Neural crest cell (in vitro differentiated cells): ENCODE results near the gene PRR33. TPM values are rescaled to one million over a fixed set of nuclear protein-coding genes. Genes with fewer than 3 reads are reported as not detected.

Source experiments
- DNase-seq: peaks from one replicate; pipeline ENCODE4 v3.0.0; 2021; ENCODE audit warnings: low read depth, mixed read lengths, low spot score
- H3K27ac Mint-ChIP-seq: one replicate; pipeline ENCODE4 v1.8.0; 2021; ENCODE audit warnings: mild to moderate bottlenecking, mixed read lengths; ENCODE audit not compliant: unreplicated experiment
- H3K27me3 Mint-ChIP-seq: 2 replicates; pipeline ENCODE4 v1.8.0; 2021; ENCODE audit warnings: low read depth, mild to moderate bottlenecking, mixed read lengths
- H3K36me3 Mint-ChIP-seq: 2 replicates; pipeline ENCODE4 v1.8.0; 2021; ENCODE audit warnings: low read depth, mild to moderate bottlenecking, mixed read lengths
- H3K4me1 Mint-ChIP-seq: 2 replicates; pipeline ENCODE4 v1.8.0; 2021; ENCODE audit warnings: mixed read lengths
- H3K4me3 Mint-ChIP-seq: one replicate; pipeline ENCODE4 v1.8.0; 2021; ENCODE audit warnings: mild to moderate bottlenecking, mixed read lengths
- H3K9me3 Mint-ChIP-seq: 2 replicates; pipeline ENCODE4 v1.8.0; 2021; ENCODE audit warnings: mixed read lengths
- CTCF ChIP-seq: fragments of 200-600 bp; sonication (generic); conservative IDR thresholded peaks from 2 replicates; pipeline ENCODE4 v1.5.0; 2021; ENCODE audit warnings: antibody characterized with exemption, mild to moderate bottlenecking
- total RNA-seq: library from RNA; stranded (reverse); gene quantifications from 2 replicates; pipeline ENCODE4 v1.2.1, GENCODE V29; 2021

The PRR33 gene
- total RNA-seq, 1 donor from 2014 or later: not detected

GRCh38 chr11:1929621-1930461 lies 38.1 kb upstream of the PRR33 start:
- Mint-ChIP-seq H3K4me1 (peaks cover 21% of the 10 kb centered on the region), H3K9me3 (peaks cover 5% of the 10 kb centered on the region), H3K36me3 (no peaks in the 10 kb centered on the region), H3K27me3 (no peaks in the 10 kb centered on the region), H3K4me3 (no peak overlapping the region), H3K27ac (no peak overlapping the region)
- DNase-seq: no peak
- no peak for TF ChIP-seq CTCF

- no peak for TF ChIP-seq CTCF
- H3K27ac Mint-ChIP-seq: no peak overlapping the region
- no peak for DNase-seq
Observed at GRCh38 chr11:1928891-1929541, 37.3 kb upstream of the PRR33 start.

GRCh38 chr11:1928470-1928890 lies 36.8 kb upstream of the PRR33 start:
- no peak for DNase-seq
- H3K4me1 Mint-ChIP-seq: peaks cover 20% of the 10 kb centered on the region
- TF ChIP-seq CTCF: no peak
- H3K4me3 Mint-ChIP-seq: no peak overlapping the region
- no peak overlapping the region for H3K27ac Mint-ChIP-seq
- H3K36me3 Mint-ChIP-seq: no peaks in the 10 kb centered on the region
- H3K9me3 Mint-ChIP-seq: peaks cover 5% of the 10 kb centered on the region
- no peaks in the 10 kb centered on the region for H3K27me3 Mint-ChIP-seq

More at GRCh38 chr11:1928891-1929541, 37.3 kb upstream of the PRR33 start:
- H3K36me3 Mint-ChIP-seq: no peaks in the 10 kb centered on the region
- peaks cover 5% of the 10 kb centered on the region for H3K9me3 Mint-ChIP-seq
- no peak overlapping the region for H3K4me3 Mint-ChIP-seq
- peaks cover 21% of the 10 kb centered on the region for H3K4me1 Mint-ChIP-seq
- H3K27me3 Mint-ChIP-seq: no peaks in the 10 kb centered on the region

- no peak for TF ChIP-seq CTCF
- Mint-ChIP-seq H3K27ac (peak overlapping the region; percentile 19), H3K36me3 (no peaks in the 10 kb centered on the region), H3K27me3 (no peaks in the 10 kb centered on the region), H3K4me3 (no peak overlapping the region), H3K4me1 (peaks cover 14% of the 10 kb centered on the region), H3K9me3 (peaks cover 2% of the 10 kb centered on the region)
- DNase-seq: no peak
Observed at GRCh38 chr11:1927848-1928469, 36.3 kb upstream of the PRR33 start.

GRCh38 chr11:1927026-1927847 lies 35.5 kb upstream of the PRR33 start:
- peaks cover 11% of the 10 kb centered on the region for H3K4me1 Mint-ChIP-seq
- no peaks in the 10 kb centered on the region for H3K9me3 Mint-ChIP-seq
- no peak for DNase-seq
- H3K27me3 Mint-ChIP-seq: no peaks in the 10 kb centered on the region
- no peak for TF ChIP-seq CTCF
- H3K4me3 Mint-ChIP-seq: no peak overlapping the region
- no peaks in the 10 kb centered on the region for H3K36me3 Mint-ChIP-seq
- H3K27ac Mint-ChIP-seq: no peak overlapping the region
